ENCODE results near the gene CCM2.

The CCM2 gene

DNA sequence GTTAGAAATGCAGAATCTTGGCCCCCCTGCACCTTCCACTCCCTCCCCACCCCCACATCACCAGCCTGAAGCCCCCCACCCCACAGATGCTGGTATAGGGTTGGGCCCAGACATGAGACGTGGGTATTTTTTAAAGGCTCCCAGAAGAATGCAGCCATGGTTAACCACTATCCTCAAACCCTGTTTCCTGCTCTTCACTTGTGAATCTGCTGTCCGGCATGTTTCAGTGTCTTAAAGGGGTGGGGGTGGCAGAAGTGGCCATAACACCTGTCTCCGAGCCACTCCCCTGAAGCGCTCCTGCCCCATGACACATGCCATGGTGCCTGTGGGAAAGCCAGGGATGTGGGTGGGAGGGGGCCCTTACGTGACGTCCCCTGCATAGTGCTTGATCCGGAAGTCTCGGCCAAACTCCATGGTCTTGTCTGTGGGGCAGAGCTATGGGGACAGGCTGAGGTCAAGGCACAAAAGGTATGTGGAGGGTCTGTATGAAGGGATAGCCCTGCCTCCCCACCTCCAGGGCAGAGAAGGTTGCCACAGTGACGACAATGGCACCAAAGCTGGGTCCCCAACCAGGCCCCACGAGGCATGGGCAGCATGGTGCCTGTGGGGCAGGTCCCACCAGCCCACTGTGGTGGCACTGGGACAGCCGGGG lies 30.8 kb upstream of the CCM2 start:
- Histone ChIP-seq H3K27me3 (ENCODE audit: control insufficient read depth in 5 of 5, insufficient read depth in 4 of 5, low read length in 5 of 5) (peaks cover 0 to 2% (median 0%) of the 10 kb centered on the region in 5 donors), H3K27ac (ENCODE audit: low read depth, low read length) (no peak overlapping the region), H3K9ac (ENCODE audit: low read length in 5 of 5) (no peak overlapping the region), H3K9me3 (ENCODE audit: control insufficient read depth in 5 of 5, low read length in 5 of 5) (no peaks in the 10 kb centered on the region), H3K36me3 (ENCODE audit: control insufficient read depth in 5 of 5, insufficient read depth in 5 of 5, low read length in 5 of 5) (peaks cover 0 to 3% (median 0%) of the 10 kb centered on the region in 5 donors), H3K4me3 (ENCODE audit: low read depth in 1 of 5, low read length in 5 of 5) (no peak overlapping the region), H3K4me1 (ENCODE audit: control insufficient read depth in 5 of 5, insufficient read depth in 5 of 5, low read length in 5 of 5) (peaks cover 0 to 5% (median 0%) of the 10 kb centered on the region in 5 donors)

DNA sequence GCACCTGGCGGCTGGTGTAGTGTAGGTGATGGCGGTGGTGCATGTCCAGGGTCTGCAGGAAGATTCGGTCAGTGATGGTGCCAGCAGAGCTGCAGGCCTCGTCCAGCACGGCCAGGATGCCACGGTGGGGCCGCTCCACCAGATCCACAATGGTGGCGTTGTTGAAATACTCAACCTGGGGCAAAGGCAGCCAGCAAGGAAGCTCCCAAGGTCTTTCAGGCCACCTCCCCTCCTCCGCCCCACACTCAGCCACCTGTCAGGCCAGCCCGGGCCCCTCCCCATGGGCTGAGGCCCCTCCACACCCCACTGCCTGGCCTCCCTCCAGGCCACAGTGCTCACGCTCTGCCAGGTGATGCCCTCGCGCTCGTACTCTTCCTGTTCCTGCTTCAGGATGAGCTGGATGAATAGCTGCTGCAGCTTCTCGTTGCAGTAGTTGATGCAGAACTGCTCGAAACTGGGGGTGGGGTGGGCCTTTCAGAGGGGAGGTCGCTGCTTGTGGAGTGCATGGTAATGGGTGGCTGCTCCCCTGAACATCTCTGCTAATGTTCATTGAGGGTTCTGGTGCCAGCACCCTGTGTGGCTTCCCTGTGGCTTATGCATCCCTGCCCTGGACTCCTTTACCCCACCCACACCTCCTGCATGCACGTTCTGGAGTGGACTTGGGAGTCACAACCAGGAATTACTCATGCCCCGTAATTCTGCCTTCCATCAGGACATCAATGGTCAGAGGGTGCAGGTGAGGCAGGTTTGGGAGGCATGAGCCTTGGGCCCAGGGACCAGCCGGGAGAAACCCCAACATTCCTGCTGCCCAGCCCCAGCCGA lies 30.1 kb upstream of the CCM2 start:
- H3K9me3 ChIP-seq (ENCODE audit: control insufficient read depth in 5 of 5, low read length in 5 of 5) = no peaks in the 10 kb centered on the region
- H3K36me3 ChIP-seq (ENCODE audit: control insufficient read depth in 5 of 5, insufficient read depth in 5 of 5, low read length in 5 of 5) = peaks cover 0 to 3% (median 0%) of the 10 kb centered on the region in 5 donors
- no peak overlapping the region for H3K4me3 ChIP-seq (ENCODE audit: low read depth in 1 of 5, low read length in 5 of 5)

DNA sequence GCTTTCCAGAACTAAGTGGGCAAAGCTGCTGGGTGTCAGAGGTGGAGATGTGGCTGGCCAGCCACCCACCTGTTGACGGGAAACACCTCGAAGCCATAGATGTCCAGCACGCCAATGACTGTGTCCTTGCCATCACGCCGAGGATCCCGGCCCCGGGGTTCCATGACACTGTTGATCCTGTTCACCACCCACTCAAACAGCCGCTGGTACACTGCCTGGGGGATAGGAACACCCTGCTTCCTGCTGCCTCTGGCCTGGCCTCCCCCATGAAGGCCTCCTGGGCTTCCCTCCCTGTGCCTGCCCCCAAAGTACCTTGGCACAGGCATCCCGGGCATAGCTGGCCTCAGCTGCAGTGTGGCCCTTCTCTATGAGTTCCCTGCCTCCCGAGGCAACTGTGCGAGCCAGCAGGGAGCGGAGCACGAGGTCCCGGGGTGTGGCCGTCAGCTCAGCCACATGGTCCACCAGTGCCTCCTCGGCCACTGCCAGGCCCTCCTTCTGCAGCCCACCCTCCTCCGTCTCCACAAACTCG lies 29.4 kb upstream of the CCM2 start:
- peaks cover 0 to 2% (median 0%) of the 10 kb centered on the region in 5 donors for H3K27me3 ChIP-seq (ENCODE audit: control insufficient read depth in 5 of 5, insufficient read depth in 4 of 5, low read length in 5 of 5)
- H3K4me1 ChIP-seq (ENCODE audit: control insufficient read depth in 5 of 5, insufficient read depth in 5 of 5, low read length in 5 of 5) = peaks cover 0 to 5% (median 0%) of the 10 kb centered on the region in 5 donors
- H3K27ac ChIP-seq (ENCODE audit: low read depth, low read length) = no peak overlapping the region
- H3K9me3 ChIP-seq (ENCODE audit: control insufficient read depth in 5 of 5, low read length in 5 of 5) = no peaks in the 10 kb centered on the region
- H3K4me3 ChIP-seq (ENCODE audit: low read depth in 1 of 5, low read length in 5 of 5) = no peak overlapping the region
- peaks cover 0 to 10% (median 2%) of the 10 kb centered on the region in 5 donors for H3K36me3 ChIP-seq (ENCODE audit: control insufficient read depth in 5 of 5, insufficient read depth in 5 of 5, low read length in 5 of 5)
- H3K9ac ChIP-seq (ENCODE audit: low read length in 5 of 5) = no peak overlapping the region

More for the DNA sequence above, 30.1 kb upstream of the CCM2 start:
- peaks cover 0 to 2% (median 0%) of the 10 kb centered on the region in 5 donors for H3K27me3 ChIP-seq (ENCODE audit: control insufficient read depth in 5 of 5, insufficient read depth in 4 of 5, low read length in 5 of 5)
- no peak overlapping the region for H3K9ac ChIP-seq (ENCODE audit: low read length in 5 of 5)
- peaks cover 0 to 5% (median 0%) of the 10 kb centered on the region in 5 donors for H3K4me1 ChIP-seq (ENCODE audit: control insufficient read depth in 5 of 5, insufficient read depth in 5 of 5, low read length in 5 of 5)
- no peak overlapping the region for H3K27ac ChIP-seq (ENCODE audit: low read depth, low read length)

DNA sequence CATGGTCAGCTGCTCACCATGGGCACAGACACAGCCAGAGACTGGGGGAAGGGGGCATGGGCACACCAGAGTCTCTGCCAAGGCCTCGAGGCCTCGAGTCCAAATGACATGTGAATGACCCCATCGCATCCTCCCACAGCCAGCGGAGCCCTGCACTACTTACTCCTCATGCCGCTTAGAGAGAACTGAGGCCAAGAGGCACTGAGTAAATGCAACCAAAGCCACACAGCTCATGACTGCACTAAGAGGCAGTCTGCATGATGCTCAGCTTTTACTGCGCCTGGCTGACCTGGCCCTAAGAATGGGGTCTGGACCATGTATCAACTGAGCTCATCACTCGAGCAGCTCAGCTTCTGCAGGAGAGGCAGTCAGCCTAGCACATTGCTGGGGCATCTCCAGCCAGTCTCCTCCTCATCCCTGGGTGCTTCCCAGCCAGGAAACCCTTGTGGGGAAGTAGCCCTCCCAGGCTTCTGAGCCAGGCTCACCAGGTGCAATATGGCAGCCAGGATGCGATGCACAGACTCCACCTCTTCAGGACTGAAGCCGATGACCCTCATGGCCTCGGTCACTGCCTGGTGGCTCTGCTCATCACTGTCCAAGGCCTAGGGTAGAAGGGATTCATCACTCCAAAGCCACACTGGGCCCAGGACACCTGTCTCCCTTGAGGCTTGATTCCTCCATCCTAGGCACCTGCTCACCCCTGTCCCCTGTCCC lies 28.7 kb upstream of the CCM2 start:
- Histone ChIP-seq H3K9me3 (ENCODE audit: control insufficient read depth in 5 of 5, low read length in 5 of 5) (no peaks in the 10 kb centered on the region), H3K36me3 (ENCODE audit: control insufficient read depth in 5 of 5, insufficient read depth in 5 of 5, low read length in 5 of 5) (peaks cover 0 to 11% (median 3%) of the 10 kb centered on the region in 5 donors), H3K27me3 (ENCODE audit: control insufficient read depth in 5 of 5, insufficient read depth in 4 of 5, low read length in 5 of 5) (peaks cover 0 to 2% (median 0%) of the 10 kb centered on the region in 5 donors), H3K9ac (ENCODE audit: low read length in 5 of 5) (no peak overlapping the region), H3K4me1 (ENCODE audit: control insufficient read depth in 5 of 5, insufficient read depth in 5 of 5, low read length in 5 of 5) (peaks cover 0 to 5% (median 0%) of the 10 kb centered on the region in 5 donors), H3K27ac (ENCODE audit: low read depth, low read length) (no peak overlapping the region), H3K4me3 (ENCODE audit: low read depth in 1 of 5, low read length in 5 of 5) (no peak overlapping the region)

DNA sequence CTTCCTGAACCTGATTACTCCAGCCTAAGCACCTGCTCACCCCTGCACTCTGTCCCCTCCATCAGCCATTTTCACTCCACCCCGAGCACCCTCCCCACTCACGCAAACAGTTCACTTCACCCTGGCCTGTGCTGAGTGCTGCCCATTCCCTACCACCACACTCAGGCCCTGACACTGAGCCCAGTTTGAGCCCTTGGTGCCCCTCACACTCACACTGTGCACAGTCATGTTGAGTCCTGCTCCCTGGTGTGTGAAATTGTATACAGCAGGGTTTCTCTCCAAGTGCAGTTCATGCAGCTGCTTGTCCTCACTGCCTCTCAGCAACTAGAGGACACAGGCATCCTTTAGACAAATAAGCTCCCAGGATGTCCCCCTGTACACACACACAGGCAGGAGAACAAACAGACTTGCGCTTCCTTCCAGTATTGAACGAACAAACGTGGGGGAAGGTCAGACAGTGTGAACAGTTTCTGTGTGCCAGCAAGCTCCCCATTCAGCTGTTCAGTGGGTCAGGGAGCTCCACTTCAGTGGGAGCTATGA lies 28.0 kb upstream of the CCM2 start:
- Histone ChIP-seq H3K27me3 (ENCODE audit: control insufficient read depth in 5 of 5, insufficient read depth in 4 of 5, low read length in 5 of 5) (peaks cover 0 to 2% (median 0%) of the 10 kb centered on the region in 5 donors), H3K36me3 (ENCODE audit: control insufficient read depth in 5 of 5, insufficient read depth in 5 of 5, low read length in 5 of 5) (peaks cover 0 to 11% (median 3%) of the 10 kb centered on the region in 5 donors), H3K27ac (ENCODE audit: low read depth, low read length) (no peak overlapping the region), H3K9me3 (ENCODE audit: control insufficient read depth in 5 of 5, low read length in 5 of 5) (no peaks in the 10 kb centered on the region), H3K4me1 (ENCODE audit: control insufficient read depth in 5 of 5, insufficient read depth in 5 of 5, low read length in 5 of 5) (peaks cover 0 to 4% (median 0%) of the 10 kb centered on the region in 5 donors), H3K9ac (ENCODE audit: low read length in 5 of 5) (no peak overlapping the region), H3K4me3 (ENCODE audit: low read depth in 1 of 5, low read length in 5 of 5) (no peak overlapping the region)

DNA sequence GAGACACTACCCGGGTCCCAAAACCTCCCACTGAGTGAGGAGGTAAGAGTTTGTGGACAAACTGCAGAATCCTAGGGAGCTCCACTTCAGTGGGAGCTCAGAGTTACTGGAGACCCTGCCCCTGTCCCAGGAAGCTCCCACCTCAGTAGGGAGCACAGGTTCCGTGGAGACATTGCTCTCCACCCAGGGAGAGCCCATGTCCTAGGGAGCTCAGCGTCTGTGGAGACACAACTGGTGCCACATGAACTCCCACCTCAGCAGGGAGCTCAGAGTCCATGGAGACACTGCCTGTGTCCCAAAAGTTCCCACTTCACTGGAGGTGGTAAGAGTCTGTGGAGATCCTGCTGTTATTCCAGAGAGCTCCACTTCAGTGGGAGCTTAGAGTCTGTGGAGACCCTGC lies 27.4 kb upstream of the CCM2 start:
- no peak overlapping the region for H3K9ac ChIP-seq (ENCODE audit: low read length in 5 of 5)
- H3K36me3 ChIP-seq (ENCODE audit: control insufficient read depth in 5 of 5, insufficient read depth in 5 of 5, low read length in 5 of 5) = peaks cover 0 to 11% (median 3%) of the 10 kb centered on the region in 5 donors
- H3K4me3 ChIP-seq (ENCODE audit: low read depth in 1 of 5, low read length in 5 of 5) = no peak overlapping the region
- H3K27ac ChIP-seq (ENCODE audit: low read depth, low read length) = no peak overlapping the region
- H3K9me3 ChIP-seq (ENCODE audit: control insufficient read depth in 5 of 5, low read length in 5 of 5) = no peaks in the 10 kb centered on the region
- peaks cover 0 to 7% (median 0%) of the 10 kb centered on the region in 5 donors for H3K4me1 ChIP-seq (ENCODE audit: control insufficient read depth in 5 of 5, insufficient read depth in 5 of 5, low read length in 5 of 5)
- H3K27me3 ChIP-seq (ENCODE audit: control insufficient read depth in 5 of 5, insufficient read depth in 4 of 5, low read length in 5 of 5) = no peaks in the 10 kb centered on the region

DNA sequence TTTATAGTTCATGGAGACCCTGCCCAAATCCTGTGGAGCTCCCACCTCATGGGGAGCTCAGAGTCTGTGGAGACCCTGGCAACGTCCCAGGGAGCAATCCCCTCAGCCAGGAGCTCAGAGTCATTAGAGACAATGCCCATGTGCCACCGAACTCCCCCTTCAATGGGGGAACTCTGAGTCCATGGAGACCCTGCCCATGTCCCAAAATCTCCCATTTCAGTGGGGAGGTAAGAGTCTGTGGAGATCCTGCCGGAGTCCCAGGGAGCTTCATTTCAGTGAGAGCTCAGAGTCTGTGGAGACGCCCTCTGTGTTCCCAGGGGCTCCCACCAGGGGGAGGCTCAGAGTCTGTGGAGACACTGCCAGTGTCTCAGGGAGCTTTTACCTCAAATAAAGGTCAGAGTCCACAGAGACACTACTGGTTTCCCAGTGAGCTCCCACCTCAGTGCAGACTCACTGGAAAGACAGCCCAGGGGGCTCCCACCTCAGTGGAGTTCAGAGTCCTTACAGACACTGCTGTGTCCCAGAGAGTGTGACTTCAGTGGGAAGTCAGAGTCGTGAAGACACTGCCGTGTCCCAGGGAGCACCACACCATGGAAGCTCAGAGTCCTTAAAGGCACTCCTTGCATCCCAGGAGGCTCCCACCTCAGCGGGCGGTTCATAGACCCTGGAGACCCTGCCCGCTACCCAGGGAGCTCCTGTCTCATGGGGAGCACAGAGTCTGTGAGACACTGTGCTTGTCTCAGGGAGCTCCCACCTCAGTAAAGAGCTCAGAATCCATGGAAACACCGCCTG lies 26.2 kb upstream of the CCM2 start:
- H3K4me3 ChIP-seq (ENCODE audit: low read depth in 1 of 5, low read length in 5 of 5) = no peak overlapping the region
- no peaks in the 10 kb centered on the region for H3K9me3 ChIP-seq (ENCODE audit: control insufficient read depth in 5 of 5, low read length in 5 of 5)
- no peaks in the 10 kb centered on the region for H3K27me3 ChIP-seq (ENCODE audit: control insufficient read depth in 5 of 5, insufficient read depth in 4 of 5, low read length in 5 of 5)
- H3K4me1 ChIP-seq (ENCODE audit: control insufficient read depth in 5 of 5, insufficient read depth in 5 of 5, low read length in 5 of 5) = peaks cover 0 to 20% (median 9%) of the 10 kb centered on the region in 5 donors
- no peak overlapping the region for H3K27ac ChIP-seq (ENCODE audit: low read depth, low read length)
- H3K9ac ChIP-seq (ENCODE audit: low read length in 5 of 5) = no peak overlapping the region
- H3K36me3 ChIP-seq (ENCODE audit: control insufficient read depth in 5 of 5, insufficient read depth in 5 of 5, low read length in 5 of 5) = peaks cover 0 to 18% (median 12%) of the 10 kb centered on the region in 5 donors

DNA sequence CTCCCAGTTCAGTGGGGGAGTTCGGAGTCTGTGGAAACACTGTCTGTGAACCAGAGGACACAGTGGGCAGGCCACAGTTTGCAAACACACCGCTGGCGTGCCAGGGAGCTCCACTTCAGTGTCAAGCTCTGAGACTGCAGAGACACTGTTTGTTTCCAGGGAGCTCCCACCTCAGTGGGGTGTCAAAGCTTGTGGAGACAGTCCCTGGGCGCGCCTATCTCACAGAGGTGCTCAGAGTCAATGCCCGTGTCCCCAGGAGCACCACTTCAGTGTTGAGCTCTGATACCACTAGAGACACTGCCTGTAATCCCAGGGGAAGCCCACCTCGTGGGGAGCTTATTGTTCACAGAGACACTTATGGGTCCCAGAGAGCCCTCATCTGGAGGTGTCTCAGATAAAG lies 25.5 kb upstream of the CCM2 start:
- H3K9ac ChIP-seq (ENCODE audit: low read length in 5 of 5) = no peak overlapping the region
- H3K27me3 ChIP-seq (ENCODE audit: control insufficient read depth in 5 of 5, insufficient read depth in 4 of 5, low read length in 5 of 5) = no peaks in the 10 kb centered on the region
- no peaks in the 10 kb centered on the region for H3K9me3 ChIP-seq (ENCODE audit: control insufficient read depth in 5 of 5, low read length in 5 of 5)
- no peak overlapping the region for H3K4me3 ChIP-seq (ENCODE audit: low read depth in 1 of 5, low read length in 5 of 5)
- H3K4me1 ChIP-seq (ENCODE audit: control insufficient read depth in 5 of 5, insufficient read depth in 5 of 5, low read length in 5 of 5) = peaks cover 0 to 27% (median 14%) of the 10 kb centered on the region in 5 donors
- H3K36me3 ChIP-seq (ENCODE audit: control insufficient read depth in 5 of 5, insufficient read depth in 5 of 5, low read length in 5 of 5) = peaks cover 0 to 20% (median 13%) of the 10 kb centered on the region in 5 donors
- no peak overlapping the region for H3K27ac ChIP-seq (ENCODE audit: low read depth, low read length)

Data from subcutaneous abdominal adipose tissue (tissue), 5 donors.